CD4-positive, alpha-beta T cell treated with Interleukin-21 for 1 hour (primary cell): ENCODE data around the gene NPTX1.

Source experiments
- DNase-seq: peaks from one replicate; pipeline ENCODE4 v3.0.0-alpha.2; 2020

The NPTX1 gene

DNA sequence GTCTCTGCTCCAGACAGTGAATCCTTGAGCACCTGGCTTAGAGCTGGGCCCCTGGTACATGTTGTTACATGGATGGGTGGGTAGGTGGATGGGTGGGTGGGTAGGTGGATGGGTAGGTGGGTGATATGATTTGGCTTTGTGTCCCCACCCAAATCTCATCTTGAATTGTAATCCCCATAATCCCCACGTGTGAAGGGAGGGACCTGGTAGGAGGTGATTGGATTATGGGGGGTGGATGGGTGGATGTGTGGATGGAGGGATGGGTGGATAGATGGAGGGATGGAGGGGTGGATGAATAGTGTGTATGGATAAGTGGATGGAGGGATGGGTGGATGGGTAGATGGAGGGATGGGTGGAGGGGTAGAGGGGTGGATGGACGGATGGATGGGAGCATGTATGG is 26.6 kb upstream of the NPTX1 start:
- no peak for DNase-seq

DNA sequence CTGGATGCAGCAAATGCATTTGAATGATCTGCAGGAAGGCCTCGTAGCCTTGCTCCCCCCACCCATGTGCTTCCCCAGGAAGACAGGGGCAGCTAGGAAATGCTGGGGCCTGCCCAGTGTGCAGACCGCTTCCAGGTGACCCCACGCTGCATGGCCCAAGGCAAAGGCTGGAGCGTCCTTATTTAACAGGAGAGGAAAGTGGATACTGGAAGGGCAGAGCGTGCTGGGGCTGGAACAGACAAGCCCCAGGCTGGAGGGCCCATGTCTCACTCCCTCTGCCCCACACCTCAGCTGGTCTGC is 26.1 kb upstream of the NPTX1 start:
- DNase-seq: no peak

DNA sequence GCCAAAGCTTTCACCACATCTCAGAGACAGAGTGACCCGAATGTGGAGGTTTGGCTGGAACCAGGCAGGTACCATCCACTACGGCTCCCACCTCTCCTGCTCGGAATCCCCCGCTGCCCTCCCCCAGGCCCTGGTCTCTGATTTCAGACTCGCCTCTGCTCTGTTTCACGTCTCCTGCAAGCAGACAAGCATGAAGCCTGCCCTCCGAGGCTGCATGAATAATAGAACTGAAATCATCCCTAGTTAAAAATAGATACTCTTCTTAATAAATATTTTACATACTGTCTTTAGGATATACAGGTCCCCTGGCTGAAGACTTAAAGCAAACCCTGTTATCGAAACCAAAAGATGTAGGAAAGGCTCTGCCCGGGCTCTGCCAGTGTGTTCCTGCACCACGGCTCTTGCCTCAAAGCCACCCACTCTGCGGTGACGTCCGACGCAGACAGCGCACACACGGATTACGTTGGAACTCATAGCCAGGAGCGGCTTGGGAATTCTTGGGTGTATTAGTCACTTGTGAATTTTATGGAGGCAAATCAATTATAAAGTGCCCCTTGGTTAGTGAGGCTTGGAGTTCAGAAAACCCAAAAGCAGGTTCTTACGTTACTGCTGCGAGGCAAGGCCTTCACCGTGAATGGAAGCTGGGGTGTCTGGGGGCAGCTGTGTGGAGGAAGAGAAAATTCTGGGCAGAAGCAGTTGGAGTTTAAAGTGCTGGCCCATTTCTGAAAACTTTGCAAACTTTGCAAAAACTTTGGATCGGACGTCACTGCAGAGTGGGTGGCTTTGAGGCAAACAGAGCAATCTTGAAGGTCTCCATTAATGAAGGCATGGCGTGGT is 25.6 kb upstream of the NPTX1 start:
- DNase-seq: no peak

DNA sequence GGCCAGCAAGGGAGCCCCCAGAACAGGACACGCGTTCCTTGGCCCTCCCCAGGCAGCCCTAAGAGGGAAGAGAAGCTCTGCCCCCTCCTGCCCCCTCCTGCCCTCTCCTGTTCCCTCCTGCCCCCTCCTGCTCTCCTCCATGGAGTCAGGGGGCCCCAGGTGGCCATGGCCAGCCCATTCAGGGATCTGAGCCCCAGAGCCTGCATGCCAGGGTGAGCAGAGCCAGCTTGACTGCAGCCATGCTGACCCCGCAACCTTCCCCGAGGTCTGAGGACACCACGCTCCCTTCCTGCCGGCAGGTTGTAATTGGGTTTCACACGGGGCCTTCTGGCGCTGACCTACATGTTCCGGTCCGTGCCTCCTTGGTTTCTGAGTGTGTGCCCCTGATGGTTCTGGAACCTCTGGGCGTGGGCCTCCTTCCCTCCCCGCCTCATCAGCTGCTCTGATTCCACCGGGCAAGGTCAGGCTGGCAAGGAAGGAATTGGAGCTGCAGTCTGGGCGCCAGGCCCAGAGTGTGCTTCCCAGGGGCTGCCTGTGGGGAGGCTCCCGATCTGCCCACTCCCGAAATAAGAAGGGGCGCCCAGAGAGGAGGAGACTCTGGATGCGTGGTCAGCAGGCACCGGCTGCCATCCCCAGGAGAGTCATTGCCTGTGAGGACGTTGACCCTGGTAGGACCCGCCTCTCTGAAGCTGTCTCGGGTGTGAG is 23.7 kb upstream of the NPTX1 start:
- DNase-seq: no peak

DNA sequence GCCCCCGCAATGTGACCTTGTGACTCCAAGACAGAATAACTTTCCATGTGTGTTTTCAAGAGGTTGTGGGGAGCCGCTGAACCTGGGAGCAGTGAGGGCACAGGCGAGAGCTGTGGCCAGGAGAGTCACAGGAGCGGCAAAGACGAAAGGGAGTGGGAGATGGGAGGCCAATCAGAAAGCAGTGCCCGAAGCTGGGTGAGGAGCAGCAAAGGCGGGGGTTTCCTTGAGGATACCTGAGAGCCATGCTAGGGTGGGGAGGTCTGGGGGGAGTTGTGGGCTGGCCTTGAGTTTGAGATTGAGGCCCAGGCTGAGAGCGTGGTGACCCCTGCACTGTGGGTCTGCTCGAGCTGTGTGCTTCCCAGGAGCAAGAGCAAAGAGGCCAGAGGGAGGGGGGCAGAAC is 23.2 kb upstream of the NPTX1 start:
- DNase-seq: no peak

DNA sequence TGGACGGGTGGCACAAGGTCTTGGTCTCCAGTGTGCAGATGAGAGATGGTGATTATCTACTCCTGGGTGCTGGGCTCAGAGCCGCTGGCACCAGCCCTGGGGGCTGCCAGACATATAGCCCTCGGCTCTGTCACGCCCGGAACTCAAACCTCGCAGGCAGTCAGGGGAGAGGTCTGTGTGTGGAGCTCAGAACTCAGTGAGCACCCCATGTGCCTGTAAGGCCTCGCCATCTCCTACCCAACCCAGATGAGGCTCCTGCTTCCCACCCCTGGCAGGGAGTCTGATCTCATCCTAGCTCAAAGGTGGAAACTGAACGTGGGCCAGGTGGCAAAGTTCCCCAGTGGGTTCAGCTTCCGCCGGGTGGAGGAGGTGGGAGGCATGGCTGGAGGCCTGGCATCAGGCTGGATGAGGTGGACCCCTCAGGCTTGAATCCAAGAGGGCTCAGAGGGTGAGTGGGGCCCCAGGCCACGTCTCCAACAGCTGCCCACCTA is 22.6 kb upstream of the NPTX1 start:
- DNase-seq: no peak

DNA sequence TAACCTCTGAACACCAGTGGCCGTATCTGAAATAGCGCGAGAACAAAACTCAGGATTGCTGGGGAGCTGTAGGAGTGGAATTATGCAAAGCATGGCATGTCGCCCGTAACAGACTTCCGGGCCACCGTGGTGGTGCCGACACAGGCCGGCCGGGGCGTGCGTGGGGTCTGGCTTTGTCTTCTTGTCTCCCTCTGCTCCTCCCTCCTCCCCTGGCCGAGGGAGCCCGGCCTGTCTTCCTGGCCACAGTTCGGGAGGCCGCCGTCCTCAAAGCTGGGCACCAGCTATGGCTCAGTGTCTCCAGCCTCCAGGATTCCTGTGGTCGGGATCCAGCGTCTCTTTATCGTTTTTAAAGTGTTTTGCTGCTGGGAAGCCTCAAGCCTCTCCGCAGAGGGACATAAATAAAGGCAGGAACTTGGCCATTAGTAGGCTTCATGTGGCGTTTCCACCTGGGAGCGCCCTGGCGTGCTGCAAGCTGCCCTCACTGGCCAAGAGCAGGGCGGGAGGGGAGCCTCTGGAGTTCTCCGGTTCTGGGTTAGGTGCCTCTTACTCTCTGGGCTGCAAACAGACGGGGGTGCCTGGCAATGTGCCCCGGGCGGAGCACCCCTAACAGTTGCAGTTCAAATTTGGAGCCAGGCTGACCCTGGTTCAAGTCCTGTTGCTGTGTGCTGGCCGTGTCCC is 22.0 kb upstream of the NPTX1 start:
- no peak for DNase-seq

DNA sequence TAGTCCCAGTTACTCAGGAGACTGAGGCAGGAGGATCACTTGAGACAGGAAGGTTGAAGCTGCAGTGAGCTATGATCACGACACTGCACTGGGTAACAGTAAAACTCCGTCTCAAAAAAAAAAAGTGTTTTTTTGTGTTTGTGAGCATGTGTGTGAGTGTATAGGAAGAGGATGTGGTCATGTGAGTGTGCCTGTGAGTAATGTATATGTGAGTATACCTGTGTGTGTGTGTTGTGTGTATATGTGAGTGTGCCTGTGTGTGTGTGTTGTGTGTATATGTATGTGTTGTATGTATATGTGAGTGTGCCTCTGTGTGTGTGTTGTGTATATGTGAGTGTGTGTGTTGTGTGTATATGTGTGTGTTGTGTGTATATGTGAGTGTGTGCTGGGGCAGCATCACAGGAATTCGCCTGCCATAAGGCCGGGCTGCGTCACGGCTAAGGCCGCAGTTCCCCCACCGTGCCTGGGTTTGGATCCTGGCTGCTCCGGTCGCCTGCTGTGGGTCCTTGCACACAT is 21.4 kb upstream of the NPTX1 start:
- no peak for DNase-seq

DNA sequence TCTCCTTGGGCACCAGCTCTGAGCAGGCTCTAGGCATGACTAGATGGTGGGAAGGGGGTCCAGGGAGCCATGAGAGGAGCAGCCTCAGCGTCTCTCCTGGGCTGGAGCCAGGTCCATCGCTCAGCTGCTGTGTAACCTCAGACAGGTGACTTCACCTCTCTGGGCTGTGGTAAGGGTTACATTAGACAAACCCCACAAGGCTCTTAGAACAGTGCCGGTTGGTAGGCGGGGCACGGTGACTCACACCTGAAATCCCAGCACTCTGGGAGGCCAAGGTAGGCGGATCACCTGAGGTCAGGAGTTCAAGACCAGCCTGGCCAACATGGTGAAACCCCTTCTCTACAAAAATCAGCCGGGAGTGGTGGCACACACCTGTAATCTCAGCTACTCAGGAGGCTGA is 18.1 kb upstream of the NPTX1 start:
- no peak for DNase-seq

DNA sequence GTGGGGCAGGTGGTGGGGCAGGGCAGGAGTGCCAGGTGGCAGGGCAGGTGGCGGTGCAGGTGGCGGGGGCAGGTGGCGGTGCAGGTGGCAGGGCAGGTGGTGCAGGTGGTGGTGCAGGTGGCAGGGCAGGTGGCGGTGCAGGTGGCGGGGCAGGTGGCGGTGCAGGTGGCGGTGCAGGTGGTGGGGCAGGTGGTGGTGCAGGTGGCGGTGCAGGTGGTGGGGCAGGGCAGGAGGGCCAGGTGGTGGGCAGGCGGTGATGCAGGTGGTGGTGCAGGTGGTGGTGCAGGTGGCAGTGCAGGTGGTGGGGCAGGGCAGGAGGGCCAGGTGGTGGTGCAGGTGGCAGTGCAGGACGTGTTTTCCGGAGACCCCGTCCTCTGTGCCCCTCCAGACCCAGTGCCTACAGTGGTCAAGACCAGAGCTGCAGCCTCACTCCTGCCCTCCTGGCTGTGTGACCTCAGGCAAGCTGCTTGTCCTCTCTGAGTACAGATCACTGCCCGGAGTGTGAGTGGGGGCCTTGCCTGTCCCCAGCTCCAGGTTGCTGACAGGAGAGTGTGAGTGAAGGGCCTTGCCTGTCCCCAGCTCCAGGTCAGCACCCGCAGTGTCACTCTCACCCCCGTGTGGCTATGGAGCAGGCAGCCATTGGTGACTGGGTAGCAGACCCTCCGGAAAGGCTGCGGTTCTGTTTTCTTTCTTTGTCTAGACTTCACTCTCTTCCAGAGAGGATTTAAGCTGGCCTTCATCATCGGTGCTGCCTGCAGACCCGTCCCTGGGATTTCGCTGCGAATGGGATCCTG is 16.1 kb upstream of the NPTX1 start:
- DNase-seq: no peak

DNA sequence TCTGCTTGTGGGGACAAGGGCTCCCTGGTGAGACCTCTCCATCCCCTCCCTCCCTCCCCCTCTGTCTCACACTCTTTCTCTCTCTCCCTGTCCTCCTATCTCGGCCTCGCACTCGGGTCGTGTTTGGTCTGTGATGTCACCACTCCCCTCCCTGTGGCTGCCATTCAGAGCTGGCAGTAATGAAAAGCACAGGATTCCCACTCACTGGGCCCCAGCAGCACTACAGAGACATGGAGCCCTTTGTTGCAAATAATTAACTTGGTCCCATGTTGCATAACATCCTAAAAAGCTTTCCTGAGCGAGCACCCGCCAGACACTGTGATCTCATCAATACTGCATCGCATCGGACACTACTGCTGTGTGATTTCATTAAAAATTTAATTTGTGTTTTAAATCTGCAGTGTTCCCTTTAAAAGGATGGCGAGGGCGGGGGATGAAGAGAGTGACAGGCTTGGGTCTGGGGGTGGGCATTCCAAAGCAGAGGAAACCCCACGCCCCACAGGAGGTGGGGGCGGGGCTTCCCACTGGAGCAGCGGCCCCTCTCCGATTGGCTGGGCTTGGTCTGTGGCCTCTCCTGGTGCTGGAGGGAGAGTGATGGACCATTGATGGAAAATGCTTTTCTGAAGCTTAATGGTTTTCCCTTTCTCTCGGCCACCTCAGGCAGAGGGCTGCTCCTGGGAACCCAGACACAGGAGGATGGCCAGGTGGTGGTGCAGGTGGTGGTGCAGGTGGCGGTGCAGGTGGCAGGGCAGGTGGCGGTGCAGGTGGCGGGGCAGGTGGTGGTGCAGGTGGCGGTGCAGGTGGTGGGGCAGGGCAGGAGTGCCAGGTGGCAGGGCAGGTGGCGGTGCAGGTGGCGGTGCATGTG is 15.3 kb upstream of the NPTX1 start:
- no peak for DNase-seq

DNA sequence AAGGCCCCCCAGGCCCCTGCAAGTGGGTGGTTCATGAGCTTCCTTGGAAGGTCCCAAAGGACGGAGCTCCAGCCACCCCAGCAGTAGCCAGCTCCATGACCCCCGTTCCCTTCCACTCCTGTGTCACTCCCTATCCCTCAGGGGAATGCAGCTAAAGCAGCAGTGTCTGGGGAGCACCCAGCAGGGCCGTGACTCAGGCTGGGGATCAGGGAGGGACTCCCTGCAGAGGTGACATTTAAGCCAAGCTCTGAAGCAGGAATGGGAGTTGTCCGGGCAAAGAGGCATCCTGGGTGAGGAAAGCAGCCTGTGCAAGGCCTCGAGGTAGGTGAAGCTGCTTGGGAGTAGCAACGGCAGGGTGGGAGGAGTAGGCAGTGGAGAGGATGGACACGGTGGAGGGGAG is 11.1 kb upstream of the NPTX1 start:
- DNase-seq: no peak

DNA sequence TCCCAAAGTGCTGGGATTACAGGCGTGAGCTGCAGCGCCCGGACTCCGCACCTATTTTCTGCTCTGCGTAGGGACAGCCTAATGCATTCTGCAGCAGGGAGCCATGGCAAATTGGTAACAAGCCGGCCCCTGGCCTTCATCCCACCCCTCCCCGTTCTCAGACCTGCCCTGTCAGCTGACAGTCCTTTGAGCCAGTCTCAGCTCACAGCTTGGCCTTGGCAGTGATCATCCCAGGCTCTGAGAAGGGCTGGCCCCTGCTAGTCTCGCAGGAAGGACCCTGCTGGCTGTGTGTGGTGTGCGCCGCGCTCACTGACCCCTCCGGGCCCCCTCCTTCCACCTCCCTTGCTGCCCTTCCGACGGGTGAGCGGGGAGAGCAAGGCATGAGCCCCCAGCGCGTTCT is 10.3 kb upstream of the NPTX1 start:
- DNase-seq: no peak

DNA sequence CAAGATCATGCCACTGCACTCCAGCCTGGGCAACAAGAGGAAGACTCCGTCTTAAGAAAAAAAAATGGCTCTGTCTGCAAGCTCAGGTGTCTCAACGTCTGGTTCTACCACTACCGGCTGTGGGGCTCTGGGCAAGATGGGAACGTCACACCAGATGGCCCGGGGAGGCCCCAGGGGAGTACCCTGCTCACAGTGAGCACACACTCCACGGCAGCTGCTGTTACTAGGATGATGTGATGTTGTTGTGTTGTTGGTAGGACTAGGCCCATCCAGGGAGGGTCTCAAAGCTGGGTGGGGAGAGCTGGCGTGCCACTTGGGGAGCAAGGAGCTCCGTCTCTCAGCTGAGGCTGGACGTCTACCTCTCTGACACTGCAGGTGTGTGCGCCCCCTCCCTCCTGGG is 9.4 kb upstream of the NPTX1 start:
- DNase-seq: no peak

DNA sequence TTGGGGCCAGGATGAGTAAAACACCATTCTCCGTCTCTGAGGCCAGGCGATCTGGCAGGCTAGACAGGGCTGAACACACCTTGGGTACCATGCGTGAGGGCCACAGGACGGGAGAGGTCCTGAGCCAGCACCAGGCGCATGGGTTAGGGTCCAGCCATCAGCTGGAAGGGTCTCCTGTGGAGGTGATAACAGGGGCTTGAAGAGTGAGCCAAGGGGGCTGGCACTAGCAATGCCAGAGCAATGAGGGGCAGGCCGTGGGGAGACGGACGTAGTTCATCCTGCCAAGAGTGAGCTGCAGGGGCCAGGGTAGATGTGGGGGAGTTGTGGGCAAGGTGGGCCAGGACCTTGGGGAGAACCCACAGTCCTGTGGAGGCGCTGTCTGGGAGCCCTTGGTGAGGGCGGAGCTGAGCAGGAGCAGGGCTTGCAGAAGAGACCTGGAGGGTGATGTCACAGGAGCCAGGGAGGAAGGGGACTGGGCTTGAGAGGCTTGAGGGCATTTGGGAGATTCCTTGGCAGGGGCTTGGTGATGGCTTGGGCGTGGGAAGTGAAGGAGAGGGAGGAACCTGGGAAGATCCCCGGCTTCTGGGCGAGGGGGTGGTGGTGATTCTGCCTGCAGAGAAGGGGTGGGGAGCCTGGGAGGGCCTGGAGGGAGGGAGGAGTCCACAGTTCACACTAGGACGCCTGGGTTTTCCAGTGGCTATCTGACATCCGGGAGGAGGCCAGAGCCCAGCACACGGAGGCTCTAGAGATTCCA is 6.3 kb upstream of the NPTX1 start:
- no peak for DNase-seq

DNA sequence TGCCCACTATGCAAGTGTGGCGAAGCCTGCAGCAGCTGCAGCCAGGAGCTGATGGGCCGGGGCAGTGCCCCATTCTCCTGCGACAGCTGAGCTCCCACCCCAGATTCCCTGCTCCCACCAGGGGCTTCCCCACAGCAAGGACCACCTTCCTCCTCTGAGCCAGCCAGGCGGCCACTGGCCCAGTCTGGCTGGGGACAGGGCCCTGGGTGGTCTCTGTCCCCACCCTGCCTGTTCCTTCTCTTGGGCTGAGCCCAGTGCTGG is 5.6 kb upstream of the NPTX1 start:
- no peak for DNase-seq

DNA sequence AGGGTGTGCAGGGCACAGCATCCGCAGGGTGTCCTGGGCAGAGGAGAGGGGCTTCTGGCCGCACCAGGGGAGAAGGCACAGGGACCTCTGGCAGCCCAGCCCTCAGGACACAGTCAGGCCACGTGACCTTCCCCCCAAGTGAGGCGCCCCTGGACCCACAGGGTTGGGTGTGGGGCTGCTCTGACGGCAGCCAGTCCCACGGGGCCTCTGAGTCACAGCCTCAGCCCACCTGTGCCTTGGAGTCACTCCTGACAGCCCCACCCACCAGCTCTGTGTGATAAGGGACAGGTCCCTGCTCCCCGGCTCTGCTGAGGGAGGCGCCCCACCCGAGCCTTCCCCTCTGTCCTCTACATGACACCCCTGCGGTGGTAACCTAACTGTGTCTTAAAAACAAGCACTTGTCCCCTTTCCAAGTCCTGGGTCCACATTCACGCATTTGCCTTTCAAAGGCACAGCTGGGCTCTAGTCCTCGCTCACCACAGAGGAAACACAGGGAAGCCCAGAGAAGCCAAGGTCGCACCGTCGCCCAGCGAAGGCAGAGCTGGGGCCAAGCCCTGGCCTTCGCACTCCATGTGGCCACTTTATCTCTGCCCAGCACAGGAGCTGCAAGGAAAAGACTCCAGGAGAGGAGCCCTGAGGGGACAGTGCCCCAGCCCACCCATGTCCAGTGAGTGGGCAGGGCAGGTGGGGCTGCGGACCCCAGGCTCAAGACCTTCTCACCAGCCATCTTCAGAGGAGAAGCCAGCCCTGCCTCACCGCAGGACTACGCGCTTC is 5.1 kb upstream of the NPTX1 start:
- no peak for DNase-seq

DNA sequence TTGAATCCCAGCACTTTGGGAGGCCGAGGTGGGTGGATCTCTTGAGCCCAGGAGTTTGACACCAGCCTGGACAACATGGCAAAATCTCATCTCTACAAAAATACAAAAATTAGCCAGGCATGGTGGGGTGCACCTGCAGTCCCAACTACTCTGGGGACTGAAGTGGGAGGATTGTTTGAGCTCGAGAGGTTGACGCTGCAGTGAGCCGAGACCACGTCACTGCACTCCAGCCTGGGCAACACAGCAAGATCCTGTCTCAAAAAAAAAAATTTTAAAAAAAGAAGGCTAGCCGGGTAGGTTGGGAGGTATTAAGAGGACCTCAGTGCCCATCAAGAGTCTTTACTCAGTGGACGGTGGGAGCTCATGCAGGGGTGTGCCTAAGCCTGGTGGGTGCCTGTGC is 3.8 kb upstream of the NPTX1 start:
- DNase-seq: no peak

DNA sequence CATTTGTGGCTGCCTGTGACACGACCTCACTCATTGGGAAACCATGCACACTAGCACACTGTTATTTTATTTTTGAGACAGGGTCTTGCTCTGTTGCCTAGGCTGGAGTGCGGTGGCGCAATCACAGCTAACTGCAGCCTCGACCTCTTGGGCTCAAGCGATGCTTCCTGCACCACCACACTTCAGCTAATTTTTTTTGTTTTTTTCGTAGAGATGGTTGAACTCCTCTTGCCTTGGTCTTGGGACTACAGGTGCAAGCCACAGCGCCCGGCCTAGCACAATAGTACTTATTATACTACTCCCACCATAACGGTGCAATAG is 2.8 kb upstream of the NPTX1 start:
- DNase-seq: no peak

DNA sequence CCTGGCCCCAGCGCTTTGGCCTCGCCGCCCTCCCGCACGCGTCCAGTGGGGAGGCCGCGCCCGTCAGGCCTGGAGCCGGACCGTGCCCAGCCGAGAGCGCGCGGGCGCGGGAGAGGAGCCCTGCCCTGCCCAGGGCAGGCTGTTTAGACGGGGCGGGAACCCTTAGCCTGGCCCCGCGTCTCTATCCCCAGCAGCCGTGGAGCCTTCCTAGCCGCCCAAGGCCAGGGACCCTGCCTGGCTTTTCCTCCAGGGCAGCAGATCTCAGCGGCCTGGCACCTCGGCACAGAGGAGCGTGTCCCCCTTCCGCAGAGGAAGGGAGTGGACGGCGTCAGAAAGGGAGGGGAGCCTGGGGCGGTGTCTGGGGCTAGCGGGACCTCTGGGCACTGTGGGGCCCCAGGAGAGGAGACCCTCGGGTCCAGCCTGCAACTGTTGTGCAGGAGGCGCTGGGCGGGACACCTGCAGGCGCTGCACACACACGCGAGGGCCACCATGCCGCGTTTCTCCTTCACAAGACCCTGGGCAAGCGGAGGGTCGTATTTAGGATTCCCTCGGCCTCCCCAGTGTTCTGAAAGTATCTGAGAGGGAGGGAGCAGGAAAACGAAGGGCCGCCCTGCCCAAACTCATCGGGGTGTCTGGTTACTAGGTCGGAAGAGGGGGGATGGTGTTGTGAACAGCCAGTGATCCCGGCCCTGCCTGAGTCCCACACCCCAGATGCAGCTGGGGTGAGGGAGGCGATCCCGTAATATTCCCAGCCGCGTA is 2.3 kb upstream of the NPTX1 start:
- no peak for DNase-seq
